GM12878 (cell line): Measurements from ENCODE around the gene SLC6A20.

ENCODE experiments used
- CREB1 ChIP-seq: IDR thresholded peaks from 2 replicates; pipeline ENCODE4 v1.6.1; 2012; ENCODE audit warnings: low read depth, mild to moderate bottlenecking, inconsistent platforms
- CTCF ChIP-seq, 3 experiments: IDR thresholded peaks in 2 of 3; conservative IDR thresholded peaks in 1 of 3; 2 replicates each; pipeline ENCODE4 v1.5.1; 2011; ENCODE audit warnings: low read depth in 3 of 3, low read length in 3 of 3, mild to moderate bottlenecking in 3 of 3, control low read depth in 2 of 3, moderate library complexity in 2 of 3, inconsistent platforms in 1 of 3, mixed read lengths in 1 of 3; ENCODE audit not compliant: control insufficient read depth in 2 of 3, insufficient read depth in 1 of 3; ENCODE audit errors: extremely low read depth in 1 of 3
- EP300 ChIP-seq, 2 experiments: fragments of 150-350 bp in 1 of 2; IDR thresholded peaks; 2 replicates each; pipeline ENCODE4 v1.6.1; 2011 to 2012; ENCODE audit warnings: low read depth in 2 of 2, low read length in 2 of 2, borderline replicate concordance in 1 of 2, improper control_type of control experiment in 1 of 2, inconsistent platforms in 1 of 2; ENCODE audit not compliant: control insufficient read depth in 1 of 2
- FOS ChIP-seq: IDR thresholded peaks from 3 replicates; pipeline ENCODE4 v1.6.1; 2011; ENCODE audit warnings: borderline replicate concordance; ENCODE audit not compliant: insufficient read length; ENCODE audit errors: extremely low read depth
- JUND ChIP-seq: IDR thresholded peaks from 2 replicates; pipeline ENCODE4 v1.6.1; 2012; ENCODE audit warnings: low read depth, mild to moderate bottlenecking, low read length, improper control_type of control experiment, moderate library complexity
- REST ChIP-seq: IDR thresholded peaks from 2 replicates; pipeline ENCODE4 v1.6.1; 2012; ENCODE audit warnings: mild to moderate bottlenecking, low read depth, low read length
- SREBF2 ChIP-seq: IDR thresholded peaks from 2 replicates; pipeline ENCODE4 v1.6.1; 2012; ENCODE audit warnings: mild to moderate bottlenecking, low read length
- SRF ChIP-seq, 2 experiments: IDR thresholded peaks; 2 replicates each; pipeline ENCODE4 v1.6.1; 2011; ENCODE audit warnings: low read depth in 2 of 2, low read length in 2 of 2, mild to moderate bottlenecking in 1 of 2, moderate library complexity in 1 of 2
- USF1 ChIP-seq: IDR thresholded peaks from 2 replicates; pipeline ENCODE4 v1.6.1; 2011; ENCODE audit warnings: borderline replicate concordance, low read depth, mild to moderate bottlenecking, moderate library complexity, mixed read lengths, low read length; ENCODE audit not compliant: insufficient read depth; ENCODE audit errors: extremely low read length
- ZNF24 ChIP-seq: fragments of 450-650 bp; IDR thresholded peaks from 2 replicates; pipeline ENCODE4 v1.6.1; 2017; ENCODE audit warnings: antibody characterized with exemption, mild to moderate bottlenecking
- ZNF384 ChIP-seq: IDR thresholded peaks from 2 replicates; pipeline ENCODE4 v1.6.1; 2012; ENCODE audit warnings: low read depth, mild to moderate bottlenecking, low read length, improper control_type of control experiment, borderline replicate concordance

- no peak for TF ChIP-seq USF1
- TF ChIP-seq FOS: no peak
- no peak for TF ChIP-seq REST
- TF ChIP-seq SRF (IDR thresholded peaks at IDR 0.05; ENCODE audit: low read depth in 2 of 2, low read length in 2 of 2): no peak
- TF ChIP-seq CTCF (IDR thresholded peaks at IDR 0.05 in 2 of 3, conservative IDR thresholded peaks at IDR 0.05 in 1 of 3; ENCODE audit: control insufficient read depth in 2 of 3, extremely low read depth in 1 of 3, insufficient read depth in 1 of 3, low read depth in 3 of 3, low read length in 3 of 3): no peak
- TF ChIP-seq CREB1: no peak
- no peak for TF ChIP-seq ZNF24
- no peak for TF ChIP-seq JUND
- no peak for TF ChIP-seq ZNF384
- no peak for TF ChIP-seq EP300 (IDR thresholded peaks at IDR 0.05; ENCODE audit: borderline replicate concordance in 1 of 2, control insufficient read depth in 1 of 2, low read depth in 2 of 2, low read length in 2 of 2)
- TF ChIP-seq SREBF2: no peak
These were observed 3.7 kb downstream of the SLC6A20 start for GRCh38 chr3:45792516-45793172.
